Measurements from ENCODE around the gene ME1. TPM values are rescaled to one million over a fixed set of nuclear protein-coding genes. Genes with fewer than 3 reads are reported as not detected.
"Not testable (repeated sequence)": the region's sequence is repeated elsewhere in the genome, so short reads cannot be mapped to it uniquely, and the experiment has no call there.

ME1 gene
- total RNA-seq, 1 donor from 2014 or later = 22.3 TPM

DNA sequence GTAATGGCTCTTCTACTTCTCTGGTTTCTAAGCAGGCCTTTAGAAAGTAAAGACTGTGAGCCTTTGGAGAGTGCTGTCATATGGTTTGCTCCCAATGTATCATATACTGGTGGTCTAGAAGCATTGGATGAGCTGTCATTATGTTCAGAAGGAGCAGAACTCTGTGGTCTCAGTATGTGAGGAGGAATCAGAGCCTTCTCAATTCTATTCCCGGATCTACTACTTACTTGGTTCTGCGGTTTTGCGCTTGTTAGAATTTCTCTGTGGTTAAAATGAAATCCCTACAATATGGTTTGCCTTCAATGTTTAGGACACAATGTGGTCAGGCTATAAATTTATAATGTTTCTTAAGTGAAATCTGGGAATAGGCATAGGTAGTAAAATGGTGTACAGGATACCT is 173.1 kb downstream of the ME1 start:
- DNase-seq = no peak
- Histone ChIP-seq H3K4me1 (no peaks in the 10 kb centered on the region), H3K9me3 (replicated peaks) (peaks cover 5% of the 10 kb centered on the region), H3K27me3 (ENCODE audit: low read depth) (no peaks in the 10 kb centered on the region), H3K27ac (replicated peaks) (no peak overlapping the region), H3K36me3 (no peaks in the 10 kb centered on the region), H3K4me3 (no peak overlapping the region)
- TF ChIP-seq, protein P1, sequence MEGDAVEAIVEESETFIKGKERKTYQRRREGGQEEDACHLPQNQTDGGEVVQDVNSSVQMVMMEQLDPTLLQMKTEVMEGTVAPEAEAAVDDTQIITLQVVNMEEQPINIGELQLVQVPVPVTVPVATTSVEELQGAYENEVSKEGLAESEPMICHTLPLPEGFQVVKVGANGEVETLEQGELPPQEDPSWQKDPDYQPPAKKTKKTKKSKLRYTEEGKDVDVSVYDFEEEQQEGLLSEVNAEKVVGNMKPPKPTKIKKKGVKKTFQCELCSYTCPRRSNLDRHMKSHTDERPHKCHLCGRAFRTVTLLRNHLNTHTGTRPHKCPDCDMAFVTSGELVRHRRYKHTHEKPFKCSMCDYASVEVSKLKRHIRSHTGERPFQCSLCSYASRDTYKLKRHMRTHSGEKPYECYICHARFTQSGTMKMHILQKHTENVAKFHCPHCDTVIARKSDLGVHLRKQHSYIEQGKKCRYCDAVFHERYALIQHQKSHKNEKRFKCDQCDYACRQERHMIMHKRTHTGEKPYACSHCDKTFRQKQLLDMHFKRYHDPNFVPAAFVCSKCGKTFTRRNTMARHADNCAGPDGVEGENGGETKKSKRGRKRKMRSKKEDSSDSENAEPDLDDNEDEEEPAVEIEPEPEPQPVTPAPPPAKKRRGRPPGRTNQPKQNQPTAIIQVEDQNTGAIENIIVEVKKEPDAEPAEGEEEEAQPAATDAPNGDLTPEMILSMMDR (IDR thresholded peaks at IDR 0.05; ENCODE audit: borderline replicate concordance) = no peak
- intact Hi-C loops (cut with micrococcal nuclease) = no loop called here

DNA sequence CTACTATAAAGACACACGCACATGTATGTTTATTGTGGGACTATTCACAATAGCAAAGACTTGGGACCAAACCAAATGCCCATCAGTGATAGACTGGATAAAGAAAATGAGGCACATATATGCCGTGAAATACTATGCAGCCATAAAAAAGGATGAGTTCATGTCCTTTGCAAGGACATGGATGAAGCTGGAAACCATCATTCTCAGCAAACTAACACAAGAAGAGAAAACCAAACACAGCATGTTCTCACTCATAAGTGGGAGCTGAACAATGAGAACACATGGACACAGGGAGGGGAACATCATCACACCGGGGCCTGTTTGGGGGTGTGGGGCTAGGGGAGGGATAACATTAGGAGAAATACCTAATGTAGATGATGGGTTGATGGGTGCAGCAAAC is 174.1 kb downstream of the ME1 start:
- H3K27ac ChIP-seq (replicated peaks); intact Hi-C loops (cut with micrococcal nuclease); H3K9me3 ChIP-seq (replicated peaks); DNase-seq; H3K4me1 ChIP-seq; H3K4me3 ChIP-seq; H3K27me3 ChIP-seq (ENCODE audit: low read depth); H3K36me3 ChIP-seq: not testable (repeated sequence)

DNA sequence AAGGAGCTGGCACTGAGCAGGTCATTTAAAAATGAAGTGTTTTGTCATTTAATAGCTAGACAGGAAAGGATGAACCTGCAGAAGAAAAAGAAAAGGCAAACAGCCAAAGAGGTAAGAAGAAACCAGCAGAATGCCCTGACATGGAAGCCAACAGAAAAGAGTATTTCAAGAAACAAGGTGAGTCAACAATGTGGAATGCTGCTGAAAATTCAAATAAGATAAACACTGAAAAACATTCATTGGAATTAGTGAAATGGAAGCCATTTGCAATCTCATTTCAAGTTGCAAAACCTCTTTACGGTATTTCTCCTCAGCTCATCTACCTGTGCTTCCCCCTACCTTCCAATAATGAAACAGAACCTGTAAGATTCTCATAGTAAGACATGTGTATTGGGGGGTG is 178.1 kb downstream of the ME1 start:
- TF ChIP-seq, protein P1 (IDR thresholded peaks at IDR 0.05; ENCODE audit: borderline replicate concordance) = no peak
- intact Hi-C loops (cut with micrococcal nuclease) = no loop called here

DNA sequence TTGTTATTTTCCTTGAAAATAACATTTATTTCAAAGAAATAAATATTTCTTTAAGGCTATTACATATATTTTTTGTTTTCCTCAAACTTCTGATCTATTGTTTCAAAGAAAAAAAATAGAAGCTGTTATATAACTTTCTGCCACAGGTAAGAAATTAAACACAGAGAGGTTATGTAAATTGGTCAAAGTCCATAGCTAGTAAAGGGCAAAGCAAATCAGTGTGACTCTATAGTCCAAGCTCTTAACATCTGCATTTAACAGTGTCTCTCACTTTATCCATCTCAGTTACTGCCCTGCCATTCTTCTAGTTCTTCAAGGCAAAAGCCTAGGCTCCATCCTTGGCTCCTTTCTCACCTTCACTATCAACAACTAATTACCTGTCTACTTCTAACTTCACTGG is 180.6 kb downstream of the ME1 start:
- DNase-seq = no peak

More for the DNA sequence above, 178.1 kb downstream of the ME1 start:
- H3K27me3 ChIP-seq (ENCODE audit: low read depth) = no peaks in the 10 kb centered on the region
- H3K27ac ChIP-seq (replicated peaks) = no peak overlapping the region
- peaks cover 5% of the 10 kb centered on the region for H3K9me3 ChIP-seq (replicated peaks)
- no peak for DNase-seq
- H3K36me3 ChIP-seq = no peaks in the 10 kb centered on the region
- H3K4me1 ChIP-seq = no peaks in the 10 kb centered on the region
- no peak overlapping the region for H3K4me3 ChIP-seq

DNA sequence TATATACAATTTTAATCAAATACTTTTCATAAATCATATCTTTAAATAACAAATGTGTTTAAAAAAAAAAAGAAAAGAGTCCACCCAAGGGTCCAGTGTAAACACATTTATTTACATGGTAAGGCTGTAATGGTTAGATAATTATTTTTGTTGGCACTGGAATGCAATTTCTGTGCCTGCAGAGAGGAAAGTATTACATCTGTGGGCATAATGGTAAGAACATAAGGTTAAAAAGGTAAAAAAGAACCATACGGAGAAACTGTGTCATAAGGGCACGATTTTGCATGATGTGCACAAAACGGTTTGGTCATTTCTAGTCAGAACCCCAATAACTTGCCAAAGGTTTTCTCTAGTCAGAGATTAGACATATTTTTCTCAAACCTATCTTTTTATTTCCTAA is 183.4 kb downstream of the ME1 start:
- Histone ChIP-seq H3K27me3 (ENCODE audit: low read depth) (no peaks in the 10 kb centered on the region), H3K4me1 (no peaks in the 10 kb centered on the region), H3K27ac (replicated peaks) (no peak overlapping the region), H3K4me3 (no peak overlapping the region), H3K36me3 (no peaks in the 10 kb centered on the region), H3K9me3 (replicated peaks) (no peaks in the 10 kb centered on the region)
- DNase-seq = no peak
- intact Hi-C loops (cut with micrococcal nuclease) = no loop called here
- TF ChIP-seq, protein P1 (IDR thresholded peaks at IDR 0.05; ENCODE audit: borderline replicate concordance) = no peak

More for the DNA sequence above, 180.6 kb downstream of the ME1 start:
- Histone ChIP-seq H3K36me3 (no peaks in the 10 kb centered on the region), H3K9me3 (replicated peaks) (no peaks in the 10 kb centered on the region), H3K4me1 (no peaks in the 10 kb centered on the region), H3K4me3 (no peak overlapping the region), H3K27ac (replicated peaks) (no peak overlapping the region), H3K27me3 (ENCODE audit: low read depth) (no peaks in the 10 kb centered on the region)
- TF ChIP-seq, protein P1 (IDR thresholded peaks at IDR 0.05; ENCODE audit: borderline replicate concordance) = no peak
- intact Hi-C loops (cut with micrococcal nuclease) = no loop called here

DNA sequence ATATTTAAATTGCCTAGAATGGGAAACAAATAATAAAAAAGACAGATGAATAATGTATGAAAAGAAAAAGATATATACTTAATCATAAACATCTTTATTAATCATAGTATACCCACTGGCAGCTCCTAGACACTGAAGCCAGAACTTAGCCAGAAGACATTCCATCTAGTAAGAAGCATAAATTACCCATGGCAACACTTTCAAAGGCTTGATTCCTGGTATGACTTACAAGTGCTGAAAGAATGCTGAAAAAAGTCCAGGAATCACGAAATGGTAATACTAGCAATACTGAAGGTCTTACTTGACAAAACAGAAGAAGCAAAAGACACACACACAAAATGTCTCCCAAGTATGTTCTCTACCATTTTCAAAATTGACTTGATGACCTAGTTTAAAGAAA is 199.7 kb downstream of the ME1 start:
- intact Hi-C loops (cut with micrococcal nuclease) = no loop called here
- Histone ChIP-seq H3K4me1 (no peaks in the 10 kb centered on the region), H3K27ac (replicated peaks) (no peak overlapping the region), H3K9me3 (replicated peaks) (no peaks in the 10 kb centered on the region), H3K27me3 (ENCODE audit: low read depth) (no peaks in the 10 kb centered on the region), H3K4me3 (no peak overlapping the region), H3K36me3 (no peaks in the 10 kb centered on the region)
- TF ChIP-seq, protein P1 (IDR thresholded peaks at IDR 0.05; ENCODE audit: borderline replicate concordance) = no peak
- no peak for DNase-seq
